ENCODE measurements around the gene HIPK4.
"Not testable (repeated sequence)": the region's sequence is repeated elsewhere in the genome, so short reads cannot be mapped to it uniquely, and the experiment has no call there.

HIPK4 gene

GRCh38 chr19:40392894-40393517 is 3.0 kb upstream of the HIPK4 start:
- DNase-seq = no peak

GRCh38 chr19:40392123-40392522 is 2.1 kb upstream of the HIPK4 start:
- no peak for DNase-seq

GRCh38 chr19:40389404-40390083 is 437 bp downstream of the HIPK4 start:
- DNase-seq = no peak

GRCh38 chr19:40388481-40388880 is 1.5 kb downstream of the HIPK4 start:
- no peak for DNase-seq

GRCh38 chr19:40387155-40387554 is 2.8 kb downstream of the HIPK4 start:
- DNase-seq = no peak

GRCh38 chr19:40383668-40384248 is 6.2 kb downstream of the HIPK4 start:
- no peak for DNase-seq

GRCh38 chr19:40381321-40381720 is 8.7 kb downstream of the HIPK4 start:
- no peak for DNase-seq

- DNase-seq = no peak
These were observed 9.6 kb downstream of the HIPK4 start for GRCh38 chr19:40380199-40381037.

- DNase-seq = no peak
These were observed 10.4 kb downstream of the HIPK4 start for GRCh38 chr19:40379446-40380198.

GRCh38 chr19:40378509-40378908 is 11.5 kb downstream of the HIPK4 start:
- DNase-seq = no peak

- no peak for DNase-seq
These were observed 12.1 kb downstream of the HIPK4 start for GRCh38 chr19:40377876-40378385.

- no peak for DNase-seq
These were observed 13.6 kb downstream of the HIPK4 start for GRCh38 chr19:40376286-40376862.

GRCh38 chr19:40374084-40374483 is 15.9 kb downstream of the HIPK4 start:
- DNase-seq = no peak

GRCh38 chr19:40371802-40372122 is 18.2 kb downstream of the HIPK4 start:
- DNase-seq = no peak

- no peak for DNase-seq
These were observed 18.8 kb downstream of the HIPK4 start for GRCh38 chr19:40370997-40371801.

GRCh38 chr19:40370253-40370652 is 19.7 kb downstream of the HIPK4 start:
- not testable (repeated sequence) for DNase-seq

GRCh38 chr19:40369797-40370196 is 20.2 kb downstream of the HIPK4 start:
- DNase-seq = no peak

- DNase-seq = no peak
These were observed 22.2 kb downstream of the HIPK4 start for GRCh38 chr19:40367577-40368434.

- DNase-seq = peak; percentile 32
These were observed 23.1 kb downstream of the HIPK4 start for GRCh38 chr19:40366697-40367561.
